GM18867 (cell line): ENCODE measurements around the gene TERT.
"Not testable (repeated sequence)": the region's sequence is repeated elsewhere in the genome, so short reads cannot be mapped to it uniquely, and the experiment has no call there.

Source experiments
- ATAC-seq: cut with Tn5 transposase; IDR thresholded peaks from one replicate; pipeline ENCODE4 v1.9.1; 2021; ENCODE audit warnings: mild to moderate bottlenecking, moderate library complexity; ENCODE audit not compliant: unreplicated experiment

Gene TERT

GRCh38 chr5:1331861-1332405 is 37.1 kb upstream of the TERT start:
- ATAC-seq, result no peak

GRCh38 chr5:1330847-1331831 is 36.3 kb upstream of the TERT start:
- ATAC-seq, result no peak

- no peak for ATAC-seq
These were observed 35.4 kb upstream of the TERT start for GRCh38 chr5:1330146-1330846.

GRCh38 chr5:1329111-1329579 is 34.3 kb upstream of the TERT start:
- no peak for ATAC-seq

GRCh38 chr5:1328237-1329110 is 33.6 kb upstream of the TERT start:
- ATAC-seq, result not testable (repeated sequence)

- ATAC-seq, result not testable (repeated sequence)
These were observed 32.3 kb upstream of the TERT start for GRCh38 chr5:1326901-1327756.

- ATAC-seq, result not testable (repeated sequence)
These were observed 31.6 kb upstream of the TERT start for GRCh38 chr5:1326532-1326875.

- ATAC-seq, result no peak
These were observed 31.1 kb upstream of the TERT start for GRCh38 chr5:1325870-1326531.

GRCh38 chr5:1325191-1325741 is 30.4 kb upstream of the TERT start:
- no peak for ATAC-seq

GRCh38 chr5:1324719-1325190 is 29.9 kb upstream of the TERT start:
- ATAC-seq, result no peak

- no peak for ATAC-seq
These were observed 29.4 kb upstream of the TERT start for GRCh38 chr5:1324301-1324700.

- ATAC-seq, result no peak
These were observed 28.9 kb upstream of the TERT start for GRCh38 chr5:1323803-1324173.

GRCh38 chr5:1322955-1323802 is 28.3 kb upstream of the TERT start:
- ATAC-seq, result no peak

GRCh38 chr5:1322036-1322900 is 27.4 kb upstream of the TERT start:
- no peak for ATAC-seq

GRCh38 chr5:1321576-1321975 is 26.7 kb upstream of the TERT start:
- ATAC-seq, result no peak

GRCh38 chr5:1320436-1321344 is 25.8 kb upstream of the TERT start:
- ATAC-seq, result no peak
